ENCODE data around the gene RGS10. TPM values are rescaled to one million over a fixed set of nuclear protein-coding genes. Genes with fewer than 3 reads are reported as not detected.
"Not testable (repeated sequence)": the region's sequence is repeated elsewhere in the genome, so short reads cannot be mapped to it uniquely, and the experiment has no call there.

The RGS10 gene
- total and polyA plus RNA-seq, 2 experiments from 2014 or later, result 26.9 to 40.3 TPM

GRCh38 chr10:119465085-119465484 lies 77.4 kb downstream of the RGS10 start:
- no peaks in the 10 kb centered on the region for H3F3A ChIP-seq (ENCODE audit: insufficient read depth)
- no peak overlapping the region for H2AFZ ChIP-seq
- no peak overlapping the region for H3K4me2 ChIP-seq (ENCODE audit: unreplicated experiment)
- no peak for DNase-seq
- TF ChIP-seq EZH2phosphoT487 (IDR thresholded peaks at IDR 0.05; ENCODE audit: insufficient read depth, low read depth) (no peak), EZH2 (IDR thresholded peaks at IDR 0.05; ENCODE audit: insufficient read depth, poor library complexity, severe bottlenecking) (no peak)
- no peaks in the 10 kb centered on the region for H3K79me2 ChIP-seq (ENCODE audit: insufficient read depth)
- no peak overlapping the region for H3K4me3 ChIP-seq
- no peak overlapping the region for H3K9ac ChIP-seq
- H3K9me2 ChIP-seq (ENCODE audit: insufficient read depth), result no peaks in the 10 kb centered on the region
- WGBS, 2 experiments (ENCODE audit: low coverage in 1 of 2, low lambda C conversion rate in 2 of 2, missing lambda C conversion rate in 2 of 2), result 71 to 87% methylated on average over 4 of the region's 4 CpGs
- no peaks in the 10 kb centered on the region for H3K4me1 ChIP-seq (ENCODE audit: insufficient read depth)
- H3K36me3 ChIP-seq (ENCODE audit: low read depth), result no peaks in the 10 kb centered on the region
- H3K27ac ChIP-seq, result no peak overlapping the region
- H3K9me3 ChIP-seq (ENCODE audit: low read depth), result no peaks in the 10 kb centered on the region
- in situ Hi-C loops (cut with MboI), result no loop called here
- H3K27me3 ChIP-seq (replicated peaks; ENCODE audit: insufficient read depth), result peaks cover 11% of the 10 kb centered on the region
- H4K20me1 ChIP-seq (ENCODE audit: insufficient read depth), result no peaks in the 10 kb centered on the region

GRCh38 chr10:119463195-119463594 lies 79.3 kb downstream of the RGS10 start:
- WGBS, 2 experiments (ENCODE audit: low coverage in 1 of 2, low lambda C conversion rate in 2 of 2, missing lambda C conversion rate in 2 of 2), result 63 to 67% methylated on average over 2 of the region's 2 CpGs
- H3K9me2 ChIP-seq (ENCODE audit: insufficient read depth), result not testable (repeated sequence)

GRCh38 chr10:119462773-119463172 lies 79.7 kb downstream of the RGS10 start:
- no peak for DNase-seq
- Histone ChIP-seq H3K4me3 (no peak overlapping the region), H3K9ac (no peak overlapping the region)

More at GRCh38 chr10:119463195-119463594, 79.3 kb downstream of the RGS10 start:
- H3K79me2 ChIP-seq (ENCODE audit: insufficient read depth); DNase-seq; H3K4me3 ChIP-seq; H2AFZ ChIP-seq; H3K27me3 ChIP-seq (replicated peaks; ENCODE audit: insufficient read depth); H3F3A ChIP-seq (ENCODE audit: insufficient read depth); H3K4me2 ChIP-seq (ENCODE audit: unreplicated experiment); H3K27ac ChIP-seq; H3K36me3 ChIP-seq (ENCODE audit: low read depth); H4K20me1 ChIP-seq (ENCODE audit: insufficient read depth); H3K4me1 ChIP-seq (ENCODE audit: insufficient read depth); H3K9me3 ChIP-seq (ENCODE audit: low read depth); H3K9ac ChIP-seq; in situ Hi-C loops (cut with MboI): not testable (repeated sequence)

GRCh38 chr10:119461923-119462322 lies 80.6 kb downstream of the RGS10 start:
- H3K4me1 ChIP-seq (ENCODE audit: insufficient read depth), result no peaks in the 10 kb centered on the region
- no peaks in the 10 kb centered on the region for H4K20me1 ChIP-seq (ENCODE audit: insufficient read depth)
- DNase-seq, result no peak
- no peaks in the 10 kb centered on the region; the same call in 1 of the 2 replicates for H3K27me3 ChIP-seq (replicated peaks; ENCODE audit: insufficient read depth)
- TF ChIP-seq EZH2 (IDR thresholded peaks at IDR 0.05; ENCODE audit: insufficient read depth, poor library complexity, severe bottlenecking), result no peak
- TF ChIP-seq EZH2phosphoT487 (IDR thresholded peaks at IDR 0.05; ENCODE audit: insufficient read depth, low read depth), result no peak
- H3F3A ChIP-seq (ENCODE audit: insufficient read depth), result no peaks in the 10 kb centered on the region
- WGBS, 2 experiments (ENCODE audit: low coverage in 1 of 2, low lambda C conversion rate in 2 of 2, missing lambda C conversion rate in 2 of 2), result 58 to 94% methylated on average over 1 to 2 of the region's 2 CpGs
- no peak overlapping the region for H3K4me3 ChIP-seq
- in situ Hi-C loops (cut with MboI), result no loop called here
- no peaks in the 10 kb centered on the region for H3K36me3 ChIP-seq (ENCODE audit: low read depth)
- H3K27ac ChIP-seq, result no peak overlapping the region
- no peaks in the 10 kb centered on the region for H3K79me2 ChIP-seq (ENCODE audit: insufficient read depth)
- no peaks in the 10 kb centered on the region for H3K9me3 ChIP-seq (ENCODE audit: low read depth)
- no peak overlapping the region for H3K9ac ChIP-seq
- H3K9me2 ChIP-seq (ENCODE audit: insufficient read depth), result no peaks in the 10 kb centered on the region
- H3K4me2 ChIP-seq (ENCODE audit: unreplicated experiment), result no peak overlapping the region
- H2AFZ ChIP-seq, result no peak overlapping the region

More at GRCh38 chr10:119462773-119463172, 79.7 kb downstream of the RGS10 start:
- TF ChIP-seq EZH2 (IDR thresholded peaks at IDR 0.05; ENCODE audit: insufficient read depth, poor library complexity, severe bottlenecking) (no peak), EZH2phosphoT487 (IDR thresholded peaks at IDR 0.05; ENCODE audit: insufficient read depth, low read depth) (no peak)
- no peaks in the 10 kb centered on the region for H3K9me2 ChIP-seq (ENCODE audit: insufficient read depth)
- no peak overlapping the region for H2AFZ ChIP-seq
- no peaks in the 10 kb centered on the region for H3K4me1 ChIP-seq (ENCODE audit: insufficient read depth)
- no peak overlapping the region for H3K4me2 ChIP-seq (ENCODE audit: unreplicated experiment)
- H3K27me3 ChIP-seq (replicated peaks; ENCODE audit: insufficient read depth), result no peaks in the 10 kb centered on the region; the same call in 1 of the 2 replicates
- H3K36me3 ChIP-seq (ENCODE audit: low read depth), result no peaks in the 10 kb centered on the region
- no peaks in the 10 kb centered on the region for H3F3A ChIP-seq (ENCODE audit: insufficient read depth)
- WGBS, 2 experiments (ENCODE audit: low coverage in 1 of 2, low lambda C conversion rate in 2 of 2, missing lambda C conversion rate in 2 of 2), result 84% methylated on average over 4 of the region's 4 CpGs
- H3K9me3 ChIP-seq (ENCODE audit: low read depth), result no peaks in the 10 kb centered on the region
- H3K27ac ChIP-seq, result no peak overlapping the region
- H4K20me1 ChIP-seq (ENCODE audit: insufficient read depth), result no peaks in the 10 kb centered on the region
- in situ Hi-C loops (cut with MboI), result no loop called here
- no peaks in the 10 kb centered on the region for H3K79me2 ChIP-seq (ENCODE audit: insufficient read depth)

- Histone ChIP-seq H3K9me2 (ENCODE audit: insufficient read depth) (no peaks in the 10 kb centered on the region), H3F3A (ENCODE audit: insufficient read depth) (no peaks in the 10 kb centered on the region), H3K9me3 (ENCODE audit: low read depth) (no peaks in the 10 kb centered on the region), H3K9ac (no peak overlapping the region), H3K4me2 (ENCODE audit: unreplicated experiment) (no peak overlapping the region), H2AFZ (no peak overlapping the region), H3K27ac (no peak overlapping the region), H3K4me3 (no peak overlapping the region), H3K27me3 (replicated peaks; ENCODE audit: insufficient read depth) (no peaks in the 10 kb centered on the region; the same call in 1 of the 2 replicates), H3K36me3 (ENCODE audit: low read depth) (no peaks in the 10 kb centered on the region), H3K79me2 (ENCODE audit: insufficient read depth) (no peaks in the 10 kb centered on the region), H4K20me1 (ENCODE audit: insufficient read depth) (no peaks in the 10 kb centered on the region), H3K4me1 (ENCODE audit: insufficient read depth) (no peaks in the 10 kb centered on the region)
- TF ChIP-seq EZH2 (IDR thresholded peaks at IDR 0.05; ENCODE audit: insufficient read depth, poor library complexity, severe bottlenecking) (no peak), EZH2phosphoT487 (IDR thresholded peaks at IDR 0.05; ENCODE audit: insufficient read depth, low read depth) (no peak)
- 88 to 97% methylated on average over 3 of the region's 3 CpGs for WGBS, 2 experiments (ENCODE audit: low coverage in 1 of 2, low lambda C conversion rate in 2 of 2, missing lambda C conversion rate in 2 of 2)
- in situ Hi-C loops (cut with MboI), result no loop called here
- DNase-seq, result no peak
Measured at GRCh38 chr10:119461380-119461779, 81.1 kb downstream of the RGS10 start.

All from GM23248 (cell line).